SIG-M5 treated with dmso at 0.1 percent for 504 hours (cell line): ENCODE measurements around the gene ATXN7L1.
"Not testable (repeated sequence)": the region's sequence is repeated elsewhere in the genome, so short reads cannot be mapped to it uniquely, and the experiment has no call there.

ENCODE experiments used
- DNase-seq: peaks from one replicate; lab custom pipeline; 2025; ENCODE audit not compliant: unreplicated experiment; lab: John Stamatoyannopoulos, UW

ATXN7L1 gene

GRCh38 chr7:105806592-105807447 lies 69.6 kb downstream of the ATXN7L1 start:
- DNase-seq, result peak; percentile 67

- no peak for DNase-seq
These were observed 70.9 kb downstream of the ATXN7L1 start for GRCh38 chr7:105805447-105806019.

- DNase-seq, result no peak
These were observed 73.0 kb downstream of the ATXN7L1 start for GRCh38 chr7:105803429-105803736.

GRCh38 chr7:105802604-105803428 lies 73.6 kb downstream of the ATXN7L1 start:
- no peak for DNase-seq

- no peak for DNase-seq
These were observed 75.4 kb downstream of the ATXN7L1 start for GRCh38 chr7:105800849-105801534.

GRCh38 chr7:105800442-105800841 lies 76.0 kb downstream of the ATXN7L1 start:
- no peak for DNase-seq

GRCh38 chr7:105799677-105800076 lies 76.7 kb downstream of the ATXN7L1 start:
- DNase-seq, result no peak

GRCh38 chr7:105799006-105799405 lies 77.4 kb downstream of the ATXN7L1 start:
- DNase-seq, result no peak

- no peak for DNase-seq
These were observed 78.7 kb downstream of the ATXN7L1 start for GRCh38 chr7:105797652-105798051.

- DNase-seq, result no peak
These were observed 80.0 kb downstream of the ATXN7L1 start for GRCh38 chr7:105796365-105796764.

GRCh38 chr7:105794741-105795729 lies 81.4 kb downstream of the ATXN7L1 start:
- no peak for DNase-seq

GRCh38 chr7:105792488-105793370 lies 83.7 kb downstream of the ATXN7L1 start:
- DNase-seq, result no peak

GRCh38 chr7:105791926-105792325 lies 84.5 kb downstream of the ATXN7L1 start:
- DNase-seq, result no peak

- no peak for DNase-seq
These were observed 85.4 kb downstream of the ATXN7L1 start for GRCh38 chr7:105790996-105791395.

GRCh38 chr7:105790452-105790851 lies 85.9 kb downstream of the ATXN7L1 start:
- not testable (repeated sequence) for DNase-seq

- no peak for DNase-seq
These were observed 87.5 kb downstream of the ATXN7L1 start for GRCh38 chr7:105788816-105789349.

GRCh38 chr7:105788356-105788755 lies 88.0 kb downstream of the ATXN7L1 start:
- no peak for DNase-seq

- DNase-seq, result no peak
These were observed 88.6 kb downstream of the ATXN7L1 start for GRCh38 chr7:105787793-105788192.
